GM18951 (cell line): ENCODE measurements around the gene GPR135.

Source experiments
- POLR2A ChIP-seq: IDR thresholded peaks from 4 replicates; pipeline ENCODE4 v1.6.1; 2011; ENCODE audit warnings: mild to moderate bottlenecking; ENCODE audit not compliant: insufficient read length, insufficient read depth; ENCODE audit errors: extremely low read depth
- in situ Hi-C: fragments of 300-500 bp; cut with MboI; formaldehyde crosslinking; loops from one replicate; pipeline ENCODE4 v1.12.0; 2022; ENCODE audit warnings: low sequenced_read_pairs, mixed read lengths, inconsistent platforms; ENCODE audit not compliant: unreplicated experiment

The GPR135 gene

GRCh38 chr14:59482541-59483331 lies 17.6 kb upstream of the GPR135 start:
- in situ Hi-C loops, result no loop called here

GRCh38 chr14:59481871-59482540 lies 16.8 kb upstream of the GPR135 start:
- in situ Hi-C loops, result no loop called here
- TF ChIP-seq POLR2A, result no peak

More at GRCh38 chr14:59482541-59483331, 17.6 kb upstream of the GPR135 start:
- TF ChIP-seq POLR2A, result no peak

GRCh38 chr14:59481407-59481806 lies 16.2 kb upstream of the GPR135 start:
- TF ChIP-seq POLR2A, result no peak
- in situ Hi-C loops, result no loop called here

GRCh38 chr14:59480166-59480565 lies 15.0 kb upstream of the GPR135 start:
- in situ Hi-C loops, result no loop called here
- TF ChIP-seq POLR2A, result no peak

GRCh38 chr14:59478540-59478939 lies 13.4 kb upstream of the GPR135 start:
- TF ChIP-seq POLR2A, result no peak
- in situ Hi-C loops, result no loop called here

GRCh38 chr14:59475709-59476108 lies 10.5 kb upstream of the GPR135 start:
- in situ Hi-C loops, result no loop called here
- no peak for TF ChIP-seq POLR2A

- no peak for TF ChIP-seq POLR2A
- in situ Hi-C loops, result no loop called here
Observed at GRCh38 chr14:59474172-59474571, 9.0 kb upstream of the GPR135 start.

- in situ Hi-C loops, result no loop called here
Observed at GRCh38 chr14:59464486-59465315, 479 bp downstream of the GPR135 start.

GRCh38 chr14:59463787-59464485 lies 1.2 kb downstream of the GPR135 start:
- in situ Hi-C loops, result no loop called here

More at GRCh38 chr14:59464486-59465315, 479 bp downstream of the GPR135 start:
- TF ChIP-seq POLR2A, result peak; percentile 16

GRCh38 chr14:59461891-59462290 lies 3.3 kb downstream of the GPR135 start:
- TF ChIP-seq POLR2A, result no peak
- in situ Hi-C loops, result no loop called here

More at GRCh38 chr14:59463787-59464485, 1.2 kb downstream of the GPR135 start:
- no peak for TF ChIP-seq POLR2A

- in situ Hi-C loops, result no loop called here
- no peak for TF ChIP-seq POLR2A
Observed at GRCh38 chr14:59460378-59460777, 4.8 kb downstream of the GPR135 start.

GRCh38 chr14:59458486-59458885 lies 6.7 kb downstream of the GPR135 start:
- TF ChIP-seq POLR2A, result no peak
- in situ Hi-C loops, result no loop called here

- TF ChIP-seq POLR2A, result no peak
- in situ Hi-C loops, result no loop called here
Observed at GRCh38 chr14:59455411-59455810, 9.8 kb downstream of the GPR135 start.

GRCh38 chr14:59454139-59454538 lies 11.0 kb downstream of the GPR135 start:
- TF ChIP-seq POLR2A, result no peak
- in situ Hi-C loops, result no loop called here
